ENCODE measurements around the gene CA7. TPM values are rescaled to one million over a fixed set of nuclear protein-coding genes. Genes with fewer than 3 reads are reported as not detected.
"Not testable (repeated sequence)": the region's sequence is repeated elsewhere in the genome, so short reads cannot be mapped to it uniquely, and the experiment has no call there.

Gene CA7
- total RNA-seq, 1 experiment from 2014 or later: not detected

DNA sequence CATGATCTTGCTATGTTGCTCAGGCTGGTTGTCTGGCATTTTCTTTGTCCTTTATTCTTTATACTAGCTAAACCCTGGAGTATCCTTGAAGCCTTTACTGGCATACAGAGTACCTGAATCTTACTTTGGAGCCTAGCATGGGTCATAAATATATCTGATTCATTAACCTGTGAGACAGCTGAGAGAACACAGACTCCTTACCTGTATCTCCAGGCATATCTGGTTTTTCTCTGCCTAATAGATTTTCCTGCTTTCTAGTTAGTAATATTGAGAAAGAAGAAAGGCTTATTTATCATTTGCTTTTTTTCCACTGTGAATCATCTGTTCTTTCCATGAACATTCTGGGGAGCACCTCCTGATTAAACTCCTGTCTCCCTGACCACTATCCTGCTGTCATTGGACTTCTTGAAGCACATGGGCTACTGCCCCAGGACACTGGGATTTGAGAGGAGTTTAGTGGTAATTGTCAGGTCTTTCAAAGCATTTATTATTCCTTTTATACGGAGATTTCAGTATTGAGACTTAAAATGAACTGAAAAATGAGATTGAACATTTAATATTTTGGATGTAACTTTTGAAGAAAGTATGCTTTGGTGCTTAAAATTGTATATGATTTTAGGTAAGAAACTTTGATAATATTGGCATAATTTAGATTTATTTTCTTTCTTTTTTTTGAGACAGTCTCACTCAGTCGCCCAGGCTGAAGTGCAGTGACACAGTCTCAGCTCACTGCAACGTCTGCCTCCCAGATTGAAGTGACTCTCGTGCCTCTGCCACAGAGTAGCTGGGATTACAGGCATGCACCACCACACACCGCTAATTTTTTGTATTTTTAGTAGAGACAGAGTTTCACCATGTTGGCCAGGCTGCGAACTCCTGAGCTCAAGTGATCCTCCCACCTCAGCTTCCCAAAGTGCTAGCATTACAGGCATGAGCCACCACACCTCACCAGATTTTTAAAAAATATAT is 44.7 kb downstream of the CA7 start:
- DNase-seq (ENCODE audit: low read depth): no peak
- in situ Hi-C loops (cut with HindIII; ENCODE audit: low pct_unique_long_range_greater_than_20kb, low sequenced_read_pairs): no loop called here

DNA sequence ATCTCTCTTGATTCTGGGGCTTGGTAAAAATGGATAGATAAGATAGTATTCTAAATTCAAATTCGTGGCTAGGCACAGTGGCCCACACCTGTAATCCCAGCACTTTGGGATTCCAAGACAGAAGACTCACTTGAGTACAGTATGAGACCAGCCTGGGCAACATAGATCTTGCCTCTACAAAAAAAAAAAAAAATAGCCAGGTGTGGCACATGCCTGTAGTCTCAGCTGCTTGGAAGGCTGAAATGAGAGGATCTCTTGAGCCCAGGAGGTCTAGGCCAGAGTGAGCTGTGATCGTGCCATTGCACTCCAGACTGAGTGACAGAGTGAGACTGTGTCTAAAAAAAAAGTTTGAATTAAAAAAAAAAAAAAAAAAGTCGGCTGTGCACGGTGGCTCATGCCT is 45.4 kb downstream of the CA7 start:
- no peak for DNase-seq (ENCODE audit: low read depth)
- in situ Hi-C loops (cut with HindIII; ENCODE audit: low pct_unique_long_range_greater_than_20kb, low sequenced_read_pairs): no loop called here

DNA sequence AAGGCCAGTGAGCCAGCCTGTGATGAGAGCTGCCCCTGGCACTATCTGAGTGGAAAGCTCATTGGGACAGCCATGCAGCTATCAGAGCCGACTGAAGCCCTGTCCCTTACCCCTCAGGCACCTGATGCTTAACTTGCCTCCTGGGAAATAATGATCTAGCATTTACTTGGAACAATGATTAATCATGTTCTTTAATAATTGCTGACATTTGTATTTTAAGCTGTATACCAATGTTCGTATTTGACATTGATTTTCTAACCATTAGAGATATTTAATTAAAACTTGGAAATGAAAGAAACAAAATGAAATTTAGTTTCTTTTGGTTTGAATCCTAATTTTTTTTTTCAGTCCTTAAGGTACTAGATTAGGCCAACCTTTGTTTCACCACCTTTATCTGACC is 46.6 kb downstream of the CA7 start:
- in situ Hi-C loops (cut with HindIII; ENCODE audit: low pct_unique_long_range_greater_than_20kb, low sequenced_read_pairs): no loop called here

DNA sequence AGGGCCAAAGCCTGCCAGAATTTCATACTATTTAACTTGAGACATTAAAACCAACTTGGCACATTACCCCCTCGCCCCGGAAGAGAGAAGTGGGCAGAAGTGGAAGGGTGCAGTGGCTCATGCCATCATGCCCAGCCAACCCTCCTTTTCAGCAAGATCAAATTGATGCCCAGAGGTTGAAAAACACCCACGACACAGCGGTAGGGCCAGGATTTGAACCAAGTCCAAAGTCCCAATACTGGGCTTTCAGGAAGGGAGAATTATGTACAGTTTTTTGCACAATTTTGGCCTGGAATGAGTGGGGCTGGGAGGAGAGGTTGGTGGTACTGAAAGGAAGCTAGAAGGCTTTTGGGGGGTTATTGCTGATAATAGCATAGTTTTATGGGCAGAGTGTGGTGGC is 47.1 kb downstream of the CA7 start:
- in situ Hi-C loops (cut with HindIII; ENCODE audit: low pct_unique_long_range_greater_than_20kb, low sequenced_read_pairs): no loop called here
- no peak for DNase-seq (ENCODE audit: low read depth)

More for the DNA sequence above, 46.6 kb downstream of the CA7 start:
- no peak for DNase-seq (ENCODE audit: low read depth)

DNA sequence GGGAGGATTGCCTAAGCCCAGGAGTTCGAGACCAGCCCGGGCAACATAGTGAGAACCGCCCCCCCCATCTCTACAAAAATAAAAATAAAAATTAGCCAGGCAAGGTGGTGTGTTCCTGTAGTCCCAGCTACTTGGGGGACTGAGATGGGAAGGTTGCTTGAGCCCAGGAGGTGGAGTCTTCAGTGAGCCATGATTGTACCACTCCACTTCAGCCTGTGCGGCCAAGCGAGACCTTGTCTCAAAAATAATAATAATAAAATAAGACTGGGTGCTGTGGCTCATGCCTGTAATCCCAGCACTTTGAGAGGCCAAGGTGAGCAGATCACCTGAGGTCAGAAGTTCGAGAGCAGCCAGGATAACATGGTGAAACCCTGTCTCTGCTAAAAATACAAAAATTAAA is 47.6 kb downstream of the CA7 start:
- in situ Hi-C loops (cut with HindIII; ENCODE audit: low pct_unique_long_range_greater_than_20kb, low sequenced_read_pairs): no loop called here
- no peak for DNase-seq (ENCODE audit: low read depth)

DNA sequence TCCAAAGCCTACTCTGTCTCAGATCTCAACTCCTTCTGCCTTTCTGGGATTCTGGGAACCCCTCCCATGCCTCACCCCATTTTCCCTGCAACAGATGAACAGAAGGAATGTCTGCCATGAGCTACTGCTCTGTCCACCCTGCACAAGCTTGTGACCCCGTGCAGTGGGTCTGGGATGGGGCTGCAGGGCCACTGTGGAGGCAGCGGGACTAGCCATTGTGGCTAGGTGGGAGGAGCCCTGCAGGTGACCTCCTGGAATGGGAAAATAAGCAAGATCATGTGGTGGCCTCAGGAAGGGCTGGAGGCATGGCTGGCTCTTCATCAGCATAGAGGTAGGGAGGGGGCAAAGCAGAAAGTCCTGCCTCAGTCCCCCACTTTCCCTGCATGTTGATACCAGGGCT is 49.8 kb downstream of the CA7 start:
- in situ Hi-C loops (cut with HindIII; ENCODE audit: low pct_unique_long_range_greater_than_20kb, low sequenced_read_pairs): no loop called here
- DNase-seq (ENCODE audit: low read depth): no peak

DNA sequence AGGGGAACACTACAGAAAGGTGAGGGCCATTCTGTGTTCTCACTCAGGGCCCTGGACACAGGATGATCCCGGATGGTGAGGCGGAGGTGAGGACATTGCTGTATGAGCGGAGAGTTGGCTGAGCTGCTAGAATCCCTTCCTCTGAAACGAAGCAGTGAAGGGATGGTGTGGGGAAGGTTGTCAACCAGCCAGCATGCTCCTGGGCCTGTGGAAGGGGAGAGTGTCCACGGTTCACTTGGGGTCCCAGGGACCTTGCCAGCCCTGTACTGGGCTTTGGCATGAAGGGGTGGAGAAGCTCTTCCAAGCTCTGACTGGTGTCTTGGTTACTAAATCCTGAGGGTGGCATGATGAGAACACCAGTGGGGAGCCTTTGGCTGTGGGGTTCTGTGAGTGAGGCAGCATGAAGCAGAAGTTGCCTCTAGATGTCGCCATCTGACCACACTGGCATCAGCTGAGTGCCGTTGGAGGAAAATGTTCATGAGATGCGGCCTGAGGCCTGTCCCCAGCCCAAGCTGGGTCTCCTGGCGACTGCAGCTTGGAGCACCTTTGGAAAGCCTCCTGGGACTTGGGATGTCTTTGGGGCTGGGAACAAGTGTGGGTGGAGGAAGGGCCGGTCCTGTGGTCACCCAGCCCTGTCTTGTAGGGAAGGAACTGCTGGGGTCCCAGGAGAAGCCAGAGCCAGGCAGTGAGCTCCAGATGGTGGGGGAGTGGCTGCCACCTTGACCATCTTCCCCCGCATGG is 50.9 kb downstream of the CA7 start:
- in situ Hi-C loops (cut with HindIII; ENCODE audit: low pct_unique_long_range_greater_than_20kb, low sequenced_read_pairs): no loop called here
- DNase-seq (ENCODE audit: low read depth): peak; percentile 70

DNA sequence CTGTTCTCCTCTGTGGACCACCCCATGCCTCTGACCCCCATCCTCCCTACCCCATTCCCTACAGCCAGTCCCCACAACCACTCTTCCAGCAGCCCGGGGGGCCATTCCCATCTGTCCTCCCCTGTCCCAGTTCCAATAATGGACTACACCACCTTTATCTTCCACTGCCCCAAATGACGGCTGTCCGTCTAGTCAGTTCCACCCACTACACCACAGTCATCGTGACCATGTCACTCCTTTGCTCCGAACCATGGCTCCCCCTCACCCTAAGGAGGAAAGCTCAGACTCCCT is 51.4 kb downstream of the CA7 start:
- in situ Hi-C loops (cut with HindIII; ENCODE audit: low pct_unique_long_range_greater_than_20kb, low sequenced_read_pairs): no loop called here
- DNase-seq (ENCODE audit: low read depth): no peak

DNA sequence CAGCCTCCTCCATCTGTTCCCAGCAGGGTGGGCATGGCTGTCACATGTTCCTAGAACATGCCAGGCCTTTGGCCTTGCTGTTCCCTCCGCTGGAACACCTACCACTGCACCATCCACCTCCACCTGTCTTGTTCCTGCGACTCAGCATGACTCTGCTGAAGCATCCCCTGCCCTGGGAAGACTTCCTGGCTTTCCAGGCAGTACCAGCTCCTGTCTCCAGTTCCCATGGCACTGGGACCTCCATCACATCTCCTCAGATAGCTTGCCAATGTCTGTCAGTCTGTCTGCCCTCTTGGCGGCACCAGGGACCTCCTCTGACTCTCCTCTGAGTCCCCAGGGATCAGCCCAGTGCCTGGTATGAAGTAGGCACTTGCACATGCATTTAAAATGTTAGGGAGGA is 51.8 kb downstream of the CA7 start:
- in situ Hi-C loops (cut with HindIII; ENCODE audit: low pct_unique_long_range_greater_than_20kb, low sequenced_read_pairs): no loop called here
- DNase-seq (ENCODE audit: low read depth): no peak

DNA sequence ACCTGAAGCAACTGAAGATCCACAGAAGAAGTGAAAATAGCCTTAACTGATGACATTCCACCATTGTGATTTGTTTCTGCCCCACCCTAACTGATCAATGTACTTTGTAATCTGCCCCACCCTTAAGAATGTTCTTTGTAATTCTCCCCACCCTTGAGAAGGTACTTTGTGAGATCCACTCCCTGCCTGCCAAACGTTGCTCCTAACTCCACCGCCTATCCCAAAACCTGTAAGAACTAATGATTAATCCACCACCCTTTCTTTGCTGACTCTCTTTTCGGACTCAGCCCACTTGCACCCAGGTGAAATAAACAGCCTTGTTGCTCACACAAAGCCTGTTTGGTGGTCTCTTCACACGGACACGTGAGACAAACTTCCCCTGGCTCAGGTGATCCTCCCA is 52.5 kb downstream of the CA7 start:
- DNase-seq (ENCODE audit: low read depth); in situ Hi-C loops (cut with HindIII; ENCODE audit: low pct_unique_long_range_greater_than_20kb, low sequenced_read_pairs): not testable (repeated sequence)

DNA sequence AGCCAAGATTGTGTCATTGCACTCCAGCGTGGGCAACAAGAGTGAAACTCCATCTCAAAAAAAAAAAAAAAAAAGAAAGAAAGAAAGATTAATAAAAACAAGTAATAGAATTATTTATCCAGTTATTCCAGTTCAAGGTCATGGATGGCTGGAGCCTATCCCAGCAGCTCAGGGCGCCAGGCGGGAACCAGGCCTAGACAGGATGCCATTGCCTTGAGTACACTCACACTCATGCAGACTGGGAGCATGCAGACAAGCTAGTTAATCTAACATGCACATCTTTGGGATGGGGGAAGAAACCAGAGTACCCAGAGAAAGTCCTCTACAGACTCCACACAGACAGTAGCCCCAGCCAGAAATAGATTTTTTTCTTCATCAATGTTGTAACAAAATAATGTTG is 54.0 kb downstream of the CA7 start:
- in situ Hi-C loops (cut with HindIII; ENCODE audit: low pct_unique_long_range_greater_than_20kb, low sequenced_read_pairs): no loop called here
- peak; percentile 64 for DNase-seq (ENCODE audit: low read depth)

DNA sequence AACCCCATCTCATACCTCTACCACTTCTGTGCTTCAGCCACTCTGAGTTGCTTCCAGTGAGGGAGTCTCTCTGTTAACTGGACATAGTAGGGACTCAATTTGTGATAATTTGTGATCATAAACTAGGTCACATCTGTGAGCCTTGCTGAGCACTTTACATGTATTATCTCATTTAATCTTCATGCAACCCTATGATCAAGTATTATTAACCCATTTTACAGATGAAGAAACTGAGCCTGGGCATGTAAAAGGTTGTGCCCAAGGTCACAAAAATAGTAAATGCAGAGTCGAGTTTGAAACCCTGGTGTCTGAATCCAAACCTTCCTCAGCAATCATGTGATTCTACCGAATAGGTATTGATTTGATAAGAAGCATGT is 54.7 kb downstream of the CA7 start:
- no peak for DNase-seq (ENCODE audit: low read depth)
- in situ Hi-C loops (cut with HindIII; ENCODE audit: low pct_unique_long_range_greater_than_20kb, low sequenced_read_pairs): no loop called here

DNA sequence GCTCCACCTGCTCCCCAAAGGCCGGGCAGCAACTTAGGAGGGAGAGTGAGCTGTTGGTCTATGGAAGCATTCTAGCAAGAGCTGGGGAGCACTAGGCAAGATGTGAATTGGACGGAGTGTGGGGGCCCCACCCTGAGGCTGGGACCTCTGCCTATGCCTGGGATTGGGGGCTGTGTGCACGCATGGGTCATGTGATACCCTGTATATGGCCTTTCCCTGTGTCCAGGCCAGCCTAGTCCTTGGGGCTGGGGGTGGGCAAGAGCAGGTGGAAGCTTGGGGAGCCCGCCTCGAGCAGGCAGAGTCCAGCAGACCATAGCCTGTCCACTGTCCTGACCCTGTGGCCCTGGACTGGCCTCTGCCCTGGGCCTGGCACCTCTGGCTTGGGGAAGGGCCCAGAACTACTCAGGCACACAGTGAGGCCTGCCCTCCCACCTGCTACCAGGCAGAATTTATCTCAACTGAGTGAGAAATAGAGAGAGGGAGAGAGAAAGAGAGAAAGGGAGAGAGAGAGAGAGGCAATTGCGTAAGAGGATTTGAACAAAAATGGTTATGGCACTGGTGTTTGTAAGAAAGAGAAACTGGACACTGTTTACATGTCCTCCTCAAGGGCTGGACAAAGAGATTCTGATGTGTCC is 55.2 kb downstream of the CA7 start:
- in situ Hi-C loops (cut with HindIII; ENCODE audit: low pct_unique_long_range_greater_than_20kb, low sequenced_read_pairs): no loop called here

DNA sequence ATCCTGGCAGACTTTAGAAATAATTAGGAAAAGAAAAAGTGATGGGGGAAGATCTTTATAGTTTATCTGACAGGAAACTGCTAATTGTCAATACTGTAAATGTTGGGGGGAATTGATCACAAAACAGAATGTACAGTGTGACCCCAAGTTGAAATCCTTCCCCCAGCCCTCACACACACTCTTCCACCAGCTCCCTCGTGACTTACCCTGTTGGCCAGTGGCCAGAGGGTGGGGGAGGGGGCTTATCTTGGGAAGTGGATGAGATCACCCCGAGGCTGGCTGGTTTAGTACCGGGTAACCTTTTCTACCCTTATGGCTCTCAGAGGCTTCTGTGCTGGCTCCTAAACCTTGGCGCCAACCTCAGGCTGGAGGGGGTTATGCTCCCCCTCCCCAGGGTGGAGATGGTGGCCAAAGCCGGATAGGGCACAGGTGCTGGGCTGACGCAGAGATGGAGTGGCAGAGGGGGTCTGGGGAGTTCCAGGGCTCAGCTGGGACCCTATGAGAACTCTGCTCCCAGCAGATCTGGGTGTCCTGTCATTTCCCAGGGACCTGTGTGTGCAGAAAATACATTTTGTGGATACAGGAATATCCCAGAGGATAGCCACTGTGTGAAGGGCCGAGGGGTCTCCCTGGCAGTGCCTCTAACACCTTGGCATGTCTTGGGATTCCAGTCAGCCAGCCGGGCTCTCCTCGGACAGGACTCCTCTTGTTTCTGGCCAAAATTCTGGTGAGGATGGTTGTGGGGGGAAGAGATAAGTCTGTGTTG is 55.9 kb downstream of the CA7 start:
- in situ Hi-C loops (cut with HindIII; ENCODE audit: low pct_unique_long_range_greater_than_20kb, low sequenced_read_pairs): no loop called here
- peak; percentile 77 for DNase-seq (ENCODE audit: low read depth)

More for the DNA sequence above, 55.2 kb downstream of the CA7 start:
- peak; percentile 72 for DNase-seq (ENCODE audit: low read depth)

DNA sequence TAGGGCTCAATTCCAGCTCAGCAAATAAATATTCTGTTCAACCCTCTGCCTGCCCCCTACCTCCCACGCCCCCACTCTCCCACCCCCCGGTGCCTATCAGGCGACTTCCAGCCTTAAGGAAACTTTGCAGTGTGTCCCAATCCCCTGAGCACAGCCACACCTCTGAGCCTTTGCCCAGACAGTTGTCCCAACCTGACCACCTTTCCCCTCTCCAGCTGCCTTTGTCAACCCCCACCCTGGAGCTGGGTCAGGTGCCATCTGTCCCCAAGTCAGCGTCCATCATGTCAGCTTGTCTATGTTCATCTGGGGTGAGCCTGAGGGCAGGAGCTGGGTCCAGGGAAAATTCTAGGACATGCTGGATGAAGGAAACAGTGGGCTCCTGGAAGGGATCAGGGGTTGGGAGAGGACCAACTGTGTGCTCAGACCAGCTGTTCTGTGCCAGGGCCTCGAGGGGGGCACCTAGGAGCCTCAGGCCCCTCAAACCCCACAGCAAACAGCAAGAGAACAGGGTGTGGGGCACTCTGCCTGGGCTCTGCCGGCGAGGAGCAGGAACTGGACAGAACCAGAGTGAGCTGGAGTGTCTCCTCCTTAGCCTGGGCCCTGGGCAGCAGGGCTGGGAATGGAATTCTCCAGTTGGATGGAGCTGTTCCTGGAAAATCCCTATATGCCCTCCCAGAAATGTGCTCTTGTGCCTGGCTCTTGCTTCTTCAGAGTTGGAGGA is 56.7 kb downstream of the CA7 start:
- in situ Hi-C loops (cut with HindIII; ENCODE audit: low pct_unique_long_range_greater_than_20kb, low sequenced_read_pairs): no loop called here
- DNase-seq (ENCODE audit: low read depth): no peak

DNA sequence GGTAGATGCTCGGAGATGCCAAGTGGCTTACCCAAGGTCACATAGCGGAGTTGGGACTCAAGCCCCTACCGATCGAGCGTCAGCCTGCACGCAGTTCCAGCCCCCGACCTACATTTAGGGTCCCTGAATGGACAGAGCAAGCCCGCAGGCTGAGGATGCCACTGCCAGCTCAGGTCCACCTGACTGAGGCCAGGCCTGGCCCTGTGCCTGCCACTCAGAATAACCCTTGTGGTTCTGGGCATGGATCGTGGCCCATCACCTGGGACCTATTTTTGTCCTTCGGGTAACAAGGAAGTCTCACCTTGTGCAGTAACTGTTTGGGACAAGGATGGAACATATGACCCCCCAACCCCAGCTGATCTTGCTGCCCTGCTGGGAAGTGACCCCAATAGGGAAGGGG is 57.4 kb downstream of the CA7 start:
- in situ Hi-C loops (cut with HindIII; ENCODE audit: low pct_unique_long_range_greater_than_20kb, low sequenced_read_pairs): no loop called here
- DNase-seq (ENCODE audit: low read depth): no peak

DNA sequence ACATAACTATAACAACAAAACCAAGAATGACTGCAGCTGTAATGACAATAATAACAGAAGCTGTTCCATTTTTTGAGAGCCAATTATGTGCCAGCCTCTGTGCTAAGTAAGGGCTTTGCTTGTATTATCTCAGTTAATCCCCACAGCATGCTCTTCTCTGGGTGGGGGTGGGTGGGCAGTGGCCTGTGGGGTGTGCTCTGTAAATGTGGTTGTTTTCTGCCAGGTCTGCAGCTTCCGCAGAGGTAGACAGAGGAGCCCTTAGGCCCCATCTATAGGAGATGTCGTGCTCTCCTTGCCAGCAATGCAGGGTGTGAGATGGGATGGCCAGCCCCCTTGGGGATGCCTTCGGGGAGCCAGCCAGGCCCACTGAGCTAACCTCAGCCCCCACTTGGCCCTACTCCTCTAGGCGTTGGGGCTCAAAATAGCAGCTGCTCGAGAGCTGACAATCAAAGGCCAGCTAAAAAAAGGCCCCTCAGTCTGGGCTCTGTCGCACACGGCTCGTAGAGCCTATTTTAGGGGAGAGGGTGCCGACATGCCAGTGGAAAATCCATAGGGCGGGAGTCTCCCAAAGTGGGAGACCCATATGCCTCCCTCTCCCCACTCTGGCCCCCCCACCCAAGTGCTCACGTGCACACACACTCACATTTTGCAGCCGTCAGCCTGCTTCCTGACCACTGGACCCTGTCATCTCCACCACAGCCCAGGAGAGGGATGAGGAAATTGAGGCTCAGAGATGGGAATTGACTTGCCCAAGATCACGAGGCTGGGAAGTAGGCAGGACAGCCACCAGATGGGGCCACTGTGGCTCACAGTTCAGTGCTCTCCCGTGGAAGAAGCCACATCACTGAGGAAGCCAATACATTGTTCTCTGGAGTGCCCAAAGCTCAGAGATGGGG is 58.7 kb downstream of the CA7 start:
- in situ Hi-C loops (cut with HindIII; ENCODE audit: low pct_unique_long_range_greater_than_20kb, low sequenced_read_pairs): no loop called here
- no peak for DNase-seq (ENCODE audit: low read depth)

Measured in Caki2 (cell line).